Activated T-cell treated with anti-CD3 and anti-CD28 coated beads for 4 hours (primary cell): ENCODE measurements around the gene MDFIC2.
"Not testable (repeated sequence)": the region's sequence is repeated elsewhere in the genome, so short reads cannot be mapped to it uniquely, and the experiment has no call there.

Experiments
- DNase-seq: peaks from one replicate; pipeline ENCODE4 v3.0.0-alpha.2; 2020

MDFIC2 gene

GRCh38 chr3:70250492-70250891 is 61.9 kb downstream of the MDFIC2 start:
- no peak for DNase-seq

- DNase-seq: no peak
Observed at GRCh38 chr3:70249509-70250160, 62.8 kb downstream of the MDFIC2 start.

- no peak for DNase-seq
Observed at GRCh38 chr3:70248856-70249255, 63.6 kb downstream of the MDFIC2 start.

GRCh38 chr3:70247955-70248354 is 64.5 kb downstream of the MDFIC2 start:
- no peak for DNase-seq

DNA sequence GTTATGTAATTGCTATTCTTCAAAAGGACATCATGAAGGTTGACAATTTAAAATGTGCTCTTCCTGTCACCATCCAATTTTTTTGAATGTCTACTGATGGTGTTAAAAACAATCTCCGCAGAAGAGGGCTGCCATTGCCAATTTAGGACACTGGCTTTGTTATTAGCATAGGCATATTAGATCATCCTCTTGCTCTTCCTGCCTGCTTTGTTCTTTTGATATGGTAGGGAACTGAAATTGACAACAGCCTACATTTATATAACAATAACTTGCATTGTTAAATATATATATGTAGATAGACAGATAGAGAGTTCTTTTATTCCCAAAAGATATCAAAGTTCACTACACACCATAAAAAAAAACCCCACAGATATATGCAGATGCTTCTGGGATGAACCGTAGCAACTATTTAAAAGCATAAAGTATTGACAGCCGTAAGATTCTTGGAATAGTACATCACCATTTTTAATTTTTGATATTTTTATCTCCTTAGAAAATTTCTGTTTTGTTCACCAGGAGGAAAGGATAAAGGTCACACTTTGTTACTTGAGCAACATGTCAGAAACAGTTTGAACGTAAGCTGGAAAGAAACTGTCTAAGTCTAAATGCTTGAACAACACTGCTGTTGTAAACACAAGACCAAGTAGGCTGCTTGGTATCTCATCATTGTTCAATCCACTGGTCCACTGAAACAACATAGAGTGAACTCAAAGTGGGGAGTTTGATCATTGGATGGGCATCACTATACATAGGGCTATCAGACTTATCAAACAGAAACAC is 66.5 kb downstream of the MDFIC2 start:
- DNase-seq: no peak

DNA sequence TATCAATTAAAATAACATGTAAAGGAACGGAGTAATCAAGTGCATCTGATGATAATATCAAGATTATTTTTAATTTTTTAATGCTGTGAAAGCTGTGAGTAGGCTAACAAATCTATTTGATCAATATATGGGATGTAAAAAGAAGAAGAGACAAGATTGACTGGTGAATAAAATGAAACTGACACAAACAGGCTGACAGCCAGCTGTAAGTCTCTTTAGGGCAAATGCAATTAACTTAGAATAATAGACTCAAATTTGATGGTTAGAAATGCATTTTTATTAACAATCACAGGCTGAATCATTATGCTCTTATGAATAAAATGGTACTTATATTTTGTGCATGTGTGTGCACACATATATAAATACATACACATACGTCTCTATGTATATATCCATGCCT is 68.0 kb downstream of the MDFIC2 start:
- DNase-seq: no peak

GRCh38 chr3:70242297-70242882 is 70.0 kb downstream of the MDFIC2 start:
- no peak for DNase-seq

DNA sequence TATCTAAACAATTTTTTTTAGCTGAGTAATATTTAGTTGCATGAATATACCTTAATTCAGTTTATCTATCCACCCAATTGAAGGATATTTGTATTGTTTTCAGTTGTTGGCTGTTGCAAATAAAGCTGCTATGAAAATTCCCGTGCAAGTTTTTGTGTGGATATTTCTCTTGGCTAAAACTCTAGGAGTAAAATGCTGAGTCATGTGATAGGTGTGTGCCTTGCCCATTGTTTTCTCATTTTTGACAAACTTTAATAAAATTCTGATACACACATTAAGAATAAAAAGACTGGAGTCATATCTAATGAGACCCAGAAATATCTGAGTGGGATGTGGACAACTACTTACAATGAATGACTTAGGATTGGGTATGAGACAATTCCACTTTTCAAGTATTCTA is 78.6 kb downstream of the MDFIC2 start:
- no peak for DNase-seq

DNA sequence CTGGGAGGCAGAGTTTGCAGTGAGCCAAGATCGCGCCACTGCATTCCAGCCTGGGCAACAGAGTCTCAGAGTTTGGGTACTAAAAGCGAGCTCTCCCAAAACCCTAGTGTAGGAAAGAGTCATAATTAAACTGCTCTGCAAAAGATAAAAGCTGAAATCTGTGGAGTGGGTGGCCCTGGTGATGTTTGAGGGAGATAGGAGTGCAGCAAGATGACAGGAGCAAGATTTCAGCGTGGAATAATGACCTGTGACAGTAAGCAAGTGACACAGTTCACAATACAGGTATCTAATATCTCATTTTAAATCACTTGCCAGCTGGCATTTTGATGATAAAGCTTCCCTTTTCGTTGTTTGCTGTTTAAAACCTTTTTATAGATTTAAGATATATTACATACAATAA is 79.3 kb downstream of the MDFIC2 start:
- no peak for DNase-seq

- DNase-seq: no peak
Observed at GRCh38 chr3:70231266-70231701, 81.2 kb downstream of the MDFIC2 start.

- no peak for DNase-seq
Observed at GRCh38 chr3:70227437-70227836, 85.0 kb downstream of the MDFIC2 start.

DNA sequence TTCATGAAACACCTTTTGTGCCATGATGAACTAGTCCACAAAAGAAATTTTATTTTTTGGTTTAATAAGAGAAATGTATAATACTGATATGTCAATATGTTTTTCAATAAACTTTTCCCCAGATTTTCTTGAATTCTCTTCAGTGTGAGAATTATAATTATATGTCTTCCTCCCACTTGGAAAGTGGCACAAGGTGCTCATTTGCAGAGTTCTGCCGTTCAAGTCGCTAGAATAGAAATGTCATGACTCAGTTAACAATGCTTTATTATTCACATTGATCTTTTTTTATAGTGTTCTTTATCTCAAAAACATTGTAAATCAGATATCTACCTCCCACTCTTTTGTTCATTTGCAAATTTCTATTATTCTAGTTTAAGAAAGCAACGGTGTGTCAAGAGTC is 87.3 kb downstream of the MDFIC2 start:
- DNase-seq: no peak

- no peak for DNase-seq
Observed at GRCh38 chr3:70224337-70224736, 88.1 kb downstream of the MDFIC2 start.

DNA sequence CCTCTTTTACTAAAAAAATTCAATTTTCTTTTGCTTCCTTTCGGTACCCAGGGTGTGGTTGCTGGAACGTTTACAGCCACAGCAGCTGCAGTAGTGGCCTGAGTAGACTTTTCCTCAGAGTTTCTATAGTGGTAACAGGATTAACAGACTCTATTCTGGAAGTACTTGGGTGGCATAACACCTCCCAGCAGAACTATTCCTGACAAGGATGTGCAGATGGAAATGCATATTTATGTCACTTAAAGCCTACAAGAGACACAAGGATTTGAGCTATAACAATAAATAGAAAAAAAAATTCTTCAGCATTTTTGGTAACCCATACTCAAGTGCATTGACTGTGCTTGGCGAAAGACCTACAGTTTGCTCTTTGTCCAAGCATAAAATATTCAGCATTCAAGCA is 94.0 kb downstream of the MDFIC2 start:
- DNase-seq: no peak

- not testable (repeated sequence) for DNase-seq
Observed at GRCh38 chr3:70211274-70211673, 101.2 kb downstream of the MDFIC2 start.

DNA sequence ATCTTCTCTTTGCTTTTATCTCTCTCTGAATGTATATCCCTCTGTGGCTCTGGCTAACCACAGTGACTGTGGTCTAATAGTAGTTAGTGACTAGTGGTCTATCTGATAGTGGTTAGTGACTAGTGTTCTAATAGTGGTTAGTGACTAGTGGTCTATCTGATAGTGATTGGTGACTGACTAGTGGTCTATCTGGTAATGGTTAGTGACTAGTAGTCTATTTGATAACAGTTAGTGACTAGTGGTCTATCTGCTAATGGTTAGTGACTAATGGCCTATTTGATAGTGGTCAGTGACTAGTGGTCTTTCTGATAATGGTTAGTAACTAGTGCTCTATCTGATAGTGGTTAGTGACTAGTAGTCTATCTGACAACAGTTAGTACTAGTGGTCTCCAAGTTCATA is 110.5 kb downstream of the MDFIC2 start:
- no peak for DNase-seq

DNA sequence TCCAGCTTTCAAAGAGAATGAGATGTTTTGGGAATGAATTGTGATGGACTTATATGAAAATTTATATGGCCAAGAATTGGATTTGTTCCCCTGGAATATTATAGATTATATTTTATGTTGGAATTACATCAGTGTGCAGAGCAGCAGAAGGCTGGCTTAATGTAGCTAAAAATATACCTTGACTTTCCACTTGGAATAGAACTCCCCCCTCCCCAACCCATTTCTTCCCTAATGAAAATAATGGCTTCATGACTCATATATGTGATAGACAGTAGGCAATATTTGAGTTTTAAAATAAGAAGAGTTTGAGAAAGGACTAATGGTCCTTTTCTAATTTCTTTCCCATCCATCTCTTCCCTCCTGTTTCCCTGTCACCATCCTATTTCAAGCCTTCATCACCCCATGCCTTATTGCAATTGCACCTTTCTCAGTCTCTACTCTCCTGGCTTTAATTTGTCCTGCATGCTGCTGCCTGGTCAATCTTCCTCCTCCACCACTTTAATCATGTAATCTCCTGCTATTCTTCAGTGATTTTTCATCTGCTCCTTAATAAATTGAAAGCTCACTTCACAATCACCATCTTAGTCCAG is 122.5 kb downstream of the MDFIC2 start:
- no peak for DNase-seq

DNA sequence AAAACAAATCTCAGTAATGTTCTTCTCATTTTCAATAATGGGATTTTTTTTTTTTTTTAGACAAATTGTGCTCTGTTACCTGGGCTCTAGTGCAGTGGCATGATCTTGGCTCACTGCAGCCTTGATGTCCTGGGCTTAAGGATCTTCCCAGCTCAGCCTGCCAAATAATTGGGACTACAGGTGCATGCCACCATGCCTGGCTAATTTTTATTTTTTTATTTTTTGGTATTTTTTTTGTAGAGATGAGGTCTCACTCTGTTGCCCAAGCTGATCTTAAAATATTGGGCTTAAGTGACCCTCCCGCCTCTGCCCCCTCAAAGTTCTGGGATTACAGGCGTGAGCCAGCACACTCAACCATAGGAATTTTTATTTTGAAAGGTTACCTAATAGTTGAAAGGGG is 126.2 kb downstream of the MDFIC2 start:
- DNase-seq: no peak

- DNase-seq: no peak
Observed at GRCh38 chr3:70185661-70186060, 126.8 kb downstream of the MDFIC2 start.

- no peak for DNase-seq
Observed at GRCh38 chr3:70183781-70184504, 128.5 kb downstream of the MDFIC2 start.

GRCh38 chr3:70182166-70182565 is 130.3 kb downstream of the MDFIC2 start:
- no peak for DNase-seq

GRCh38 chr3:70180664-70181063 is 131.8 kb downstream of the MDFIC2 start:
- no peak for DNase-seq

DNA sequence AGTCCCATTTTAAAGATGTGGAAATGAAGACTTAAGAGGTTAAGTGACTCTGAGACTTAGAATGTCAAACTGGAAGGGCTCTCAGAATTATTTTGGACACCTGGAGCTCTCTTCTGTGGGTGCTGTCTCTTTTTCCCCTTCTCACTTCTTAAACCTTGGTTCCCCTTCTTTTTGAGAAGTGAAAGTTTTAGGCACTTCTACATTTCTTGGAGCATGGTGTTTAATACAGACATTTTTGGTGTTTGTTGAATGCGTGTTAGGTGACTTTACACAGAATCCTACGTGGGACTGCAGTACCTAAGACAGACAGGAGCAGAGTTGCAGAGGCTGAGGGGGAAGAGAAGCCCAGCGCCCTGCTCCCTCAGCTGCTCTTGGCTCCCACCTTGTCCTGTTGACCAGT is 133.3 kb downstream of the MDFIC2 start:
- no peak for DNase-seq
